ENCODE data around the gene CDC20. TPM values are rescaled to one million over a fixed set of nuclear protein-coding genes. Genes with fewer than 3 reads are reported as not detected.

Gene CDC20
- total RNA-seq, 1 experiment from 2014 or later = 355 TPM

- H3K79me2 ChIP-seq (ENCODE audit: insufficient read depth, low read length) = peaks cover 50% of the 10 kb centered on the region
- H3K4me1 ChIP-seq (ENCODE audit: control insufficient read depth in 1 of 2, insufficient read depth in 2 of 2, low read length in 2 of 2) = peaks cover 26 to 83% of the 10 kb centered on the region in 2 experiments
- no peak within 1 kb of the TSS for H2AFZ ChIP-seq (ENCODE audit: low read depth, low read length, poor library complexity, severe bottlenecking)
- peak within 1 kb of the TSS; percentile 94 for H3K4me2 ChIP-seq (ENCODE audit: low read length)
- peak within 1 kb of the TSS; percentile 75 to 98 for H3K4me3 ChIP-seq (replicated peaks in 1 of 2; ENCODE audit: low read depth in 1 of 2, low read length in 2 of 2)
- peak within 1 kb of the TSS; percentile 98 for H3K27ac ChIP-seq (ENCODE audit: low read depth, low read length)
- peak; percentile 61 for DNase-seq (ENCODE audit: low read depth, low spot score)
- no peaks in the 10 kb centered on the region for H3K9me2 ChIP-seq (ENCODE audit: insufficient read depth)
- ATAC-seq = peak; percentile 73
- H3K36me3 ChIP-seq (ENCODE audit: control insufficient read depth in 1 of 2, insufficient read depth in 2 of 2, low read length in 2 of 2) = peaks cover 10 to 12% of the 10 kb centered on the region in 2 experiments; a peak in 2 of 4 replicates
- intact Hi-C loops (cut with micrococcal nuclease) = no loop called here
- peak within 1 kb of the TSS; percentile 98 for H3K9ac ChIP-seq (ENCODE audit: low read length)
- no peaks in the 10 kb centered on the region for H3K27me3 ChIP-seq (ENCODE audit: insufficient read depth, low read length)
- ChIA-PET RAD21 (ENCODE audit: low non-redundant PET in 1 of 2, low total read pairs in 2 of 2, uncharacterized antibody in 2 of 2, unreplicated experiment in 2 of 2) (interaction anchor here in 1 of 2 experiments (0.6 to 1.2 kb wide), 2 partner anchors 24 to 46 kb away, joined by 3 to 5 read pairs; no protein-coding TSS in a partner anchor), POLR2A (interaction anchor here (0.6 to 2.5 kb wide), 10 partner anchors 9 to 283 kb away, joined by 3 to 26 read pairs (median 5); partner anchors contain the start of genes C1orf210 and CDC20), CTCF (interaction anchor here (0.9 kb wide), 1 partner anchor 141 kb away, joined by 3 read pairs; no protein-coding TSS in a partner anchor)
- no peaks in the 10 kb centered on the region for H4K20me1 ChIP-seq (ENCODE audit: insufficient read depth)
- BruUV-seq (replicated peaks) = no TSS peak
- H3K9me3 ChIP-seq (ENCODE audit: control insufficient read depth in 1 of 2, insufficient read depth in 1 of 2, low read depth in 1 of 2, low read length in 2 of 2) = no peaks in the 10 kb centered on the region
- TF ChIP-seq ATF3 (IDR thresholded peaks at IDR 0.05) (no peak), CBX3 (IDR thresholded peaks at IDR 0.05; ENCODE audit: low read depth) (no peak), ZFX (IDR thresholded peaks at IDR 0.05) (peak; percentile 91), SIN3A (IDR thresholded peaks at IDR 0.05; ENCODE audit: low read depth) (no peak), CTCF (IDR thresholded peaks at IDR 0.05 in 2 of 3, conservative IDR thresholded peaks at IDR 0.05 in 1 of 3; ENCODE audit: borderline replicate concordance in 1 of 3, insufficient read depth in 1 of 3, low read depth in 2 of 3, low read length in 2 of 3) (0 out of 6 replicates have a peak, but pooled peaks of 1 of the 3 experiments have one; percentile 10), EZH2 (IDR thresholded peaks at IDR 0.05) (no peak), SRF (IDR thresholded peaks at IDR 0.05; ENCODE audit: low read depth) (no peak), CEBPB (IDR thresholded peaks at IDR 0.05; ENCODE audit: low read depth) (no peak), JUND (IDR thresholded peaks at IDR 0.05) (no peak), POLR2A (IDR thresholded peaks at IDR 0.05; ENCODE audit: borderline replicate concordance, extremely low read depth, insufficient read depth, insufficient read length) (peak; percentile 92), EGR1 (IDR thresholded peaks at IDR 0.05; ENCODE audit: low read depth) (no peak), MAX (IDR thresholded peaks at IDR 0.05) (no peak), ELF1 (IDR thresholded peaks at IDR 0.05; ENCODE audit: borderline replicate concordance, low read depth) (no peak), ZNF274 (IDR thresholded peaks at IDR 0.05; ENCODE audit: low read depth, low read length) (no peak), FOSL1 (IDR thresholded peaks at IDR 0.05; ENCODE audit: low read depth) (no peak), REST (IDR thresholded peaks at IDR 0.05; ENCODE audit: low read depth) (no peak), EZH2phosphoT487 (IDR thresholded peaks at IDR 0.05; ENCODE audit: borderline replicate concordance) (no peak), YY1 (IDR thresholded peaks at IDR 0.05; ENCODE audit: extremely low read depth, insufficient replicate concordance, low read depth, low read length) (no peak), TCF7L2 (IDR thresholded peaks at IDR 0.05; ENCODE audit: borderline replicate concordance, extremely low read depth, insufficient read depth, insufficient read length) (peak; percentile 33), POLR2AphosphoS5 (IDR thresholded peaks at IDR 0.05; ENCODE audit: low read depth, low read length) (peak; percentile 96), SP1 (IDR thresholded peaks at IDR 0.05; ENCODE audit: low read depth) (no peak), RAD21 (IDR thresholded peaks at IDR 0.05; ENCODE audit: low read depth) (no peak)
Measured at GRCh38 chr1:43367904-43368645, 9.3 kb downstream of the CDC20 start, which contains the start of gene ELOVL1. Gene ELOVL1, minus strand, starts transcription at chr1:43368011. Its CDS starts 2,402 bp downstream, at chr1:43365609.

Measured in HCT116 (cell line).